Mesenchymal stem cell (in vitro differentiated cells and primary cell): Measurements from ENCODE around the gene ARHGAP9.

Experiments
- DNase-seq: peaks from one replicate; pipeline ENCODE4 v3.0.0-alpha.2; 2013
- H2AFZ ChIP-seq: one replicate; pipeline ENCODE4 v1.6.1; 2013; ENCODE audit warnings: low read depth, mild to moderate bottlenecking, control low read depth, inconsistent platforms, low read length, moderate library complexity
- H2AK5ac ChIP-seq: 2 replicates; pipeline ENCODE4 v1.6.1; 2013; ENCODE audit warnings: low read length, moderate library complexity, mild to moderate bottlenecking, inconsistent platforms; ENCODE audit not compliant: severe bottlenecking
- H2BK120ac ChIP-seq: one replicate; pipeline ENCODE4 v1.6.1; 2013; ENCODE audit warnings: low read depth, mild to moderate bottlenecking, inconsistent platforms, low read length, moderate library complexity
- H2BK12ac ChIP-seq, 2 experiments: one replicate each; pipeline ENCODE4 v1.6.1; 2013; ENCODE audit warnings: inconsistent platforms in 2 of 2, low read length in 2 of 2, mild to moderate bottlenecking in 2 of 2, moderate library complexity in 2 of 2, control low read depth in 1 of 2
- H2BK15ac ChIP-seq: one replicate; pipeline ENCODE4 v1.6.1; 2013; ENCODE audit warnings: mild to moderate bottlenecking, low read depth, inconsistent platforms; ENCODE audit not compliant: poor library complexity, severe bottlenecking
- H2BK5ac ChIP-seq: 2 replicates; pipeline ENCODE4 v1.6.1; 2013; ENCODE audit warnings: low read depth, mild to moderate bottlenecking, low read length, control low read depth, inconsistent platforms; ENCODE audit not compliant: poor library complexity, severe bottlenecking
- H3K14ac ChIP-seq, 2 experiments: one replicate each; pipeline ENCODE4 v1.6.1; 2013; ENCODE audit warnings: inconsistent platforms in 2 of 2, low read length in 2 of 2, control low read depth in 1 of 2, mild to moderate bottlenecking in 1 of 2, moderate library complexity in 1 of 2
- H3K18ac ChIP-seq, 2 experiments: one replicate each; pipeline ENCODE4 v1.6.1; 2013; ENCODE audit warnings: inconsistent platforms in 2 of 2, low read length in 2 of 2, control low read depth in 1 of 2, low read depth in 1 of 2, mild to moderate bottlenecking in 1 of 2
- H3K23ac ChIP-seq, 2 experiments: one replicate each; pipeline ENCODE4 v1.6.1; 2013; ENCODE audit warnings: inconsistent platforms in 2 of 2, low read length in 2 of 2, mild to moderate bottlenecking in 2 of 2, moderate library complexity in 2 of 2, control low read depth in 1 of 2
- H3K27ac ChIP-seq: 2 replicates; pipeline ENCODE4 v1.5.1; 2013; ENCODE audit warnings: mild to moderate bottlenecking, moderate library complexity, low read length, control low read depth, inconsistent platforms; ENCODE audit not compliant: poor library complexity, severe bottlenecking
- H3K27me3 ChIP-seq, 2 experiments: 2 replicates each; pipeline versions ENCODE4 v1.6.1 to v1.7.0; 2013; ENCODE audit warnings: low read length in 2 of 2, mild to moderate bottlenecking in 2 of 2, moderate library complexity in 2 of 2, control low read depth in 1 of 2, inconsistent platforms in 1 of 2; ENCODE audit not compliant: control insufficient read depth in 1 of 2, insufficient read depth in 1 of 2
- H3K36me3 ChIP-seq, 2 experiments: 2 replicates each; pipeline versions ENCODE4 v1.6.1 to v1.7.0; 2013; ENCODE audit warnings: low read length in 2 of 2, control low read depth in 1 of 2, inconsistent platforms in 1 of 2, low read depth in 1 of 2, mild to moderate bottlenecking in 1 of 2; ENCODE audit not compliant: insufficient read depth in 2 of 2, control insufficient read depth in 1 of 2
- H3K4ac ChIP-seq, 2 experiments: one replicate each; pipeline ENCODE4 v1.6.1; 2013; ENCODE audit warnings: inconsistent platforms in 2 of 2, low read length in 2 of 2, mild to moderate bottlenecking in 2 of 2, moderate library complexity in 2 of 2, control low read depth in 1 of 2, low read depth in 1 of 2
- H3K4me1 ChIP-seq: 2 replicates; pipeline ENCODE4 v1.6.1; 2013; ENCODE audit warnings: low read depth, low read length, control low read depth; ENCODE audit not compliant: control insufficient read depth, insufficient read depth
- H3K4me2 ChIP-seq: 2 replicates; pipeline ENCODE4 v1.6.1; 2013; ENCODE audit warnings: low read length, mild to moderate bottlenecking, inconsistent platforms; ENCODE audit not compliant: poor library complexity, severe bottlenecking
- H3K4me3 ChIP-seq, 2 experiments: 2 replicates each; pipeline versions ENCODE4 v1.5.1 to v1.7.0; 2013; ENCODE audit warnings: low read length in 2 of 2, mild to moderate bottlenecking in 2 of 2, control low read depth in 1 of 2, low read depth in 1 of 2; ENCODE audit not compliant: insufficient read depth in 1 of 2
- H3K79me1 ChIP-seq: replicated peaks from 2 replicates; pipeline ENCODE4 v1.6.1; 2013; ENCODE audit warnings: mild to moderate bottlenecking, control low read depth, low read length, inconsistent platforms; ENCODE audit not compliant: poor library complexity, severe bottlenecking
- H3K9ac ChIP-seq: 2 replicates; pipeline ENCODE4 v1.7.0; 2013; ENCODE audit warnings: mild to moderate bottlenecking, low read length, moderate library complexity
- H3K9me3 ChIP-seq: 2 replicates; pipeline ENCODE4 v1.7.0; 2013; ENCODE audit warnings: mild to moderate bottlenecking, low read length; ENCODE audit not compliant: control insufficient read depth
- H4K8ac ChIP-seq: one replicate; pipeline ENCODE4 v1.6.1; 2013; ENCODE audit warnings: inconsistent platforms, mild to moderate bottlenecking, low read length, moderate library complexity
- H4K91ac ChIP-seq: one replicate; pipeline ENCODE4 v1.6.1; 2013; ENCODE audit warnings: mild to moderate bottlenecking, low read length, inconsistent platforms
- WGBS: methylation state at CpG from one replicate; pipeline ENCODE4 v1.1.7; 2013; ENCODE audit warnings: mixed read lengths; 5-methylcytosine and 5-hydroxymethylcytosine counted together

ARHGAP9 gene

GRCh38 chr12:57451233-57451778, 28.4 kb downstream of the ARHGAP9 start:
- H3K27me3 ChIP-seq = peaks cover under 1 to 5% of the 10 kb centered on the region in 2 experiments
- H3K4ac ChIP-seq = no peak overlapping the region
- WGBS = 89% methylated on average over 5 of the region's 6 CpGs
- H3K14ac ChIP-seq = no peak overlapping the region
- no peak overlapping the region for H3K23ac ChIP-seq
- H3K36me3 ChIP-seq = no peaks in the 10 kb centered on the region
- H3K4me1 ChIP-seq = peaks cover 24% of the 10 kb centered on the region
- H3K18ac ChIP-seq = no peak overlapping the region
- H3K9me3 ChIP-seq = no peaks in the 10 kb centered on the region
- H4K8ac ChIP-seq = no peak overlapping the region
- H2BK5ac ChIP-seq = no peak overlapping the region
- H2BK15ac ChIP-seq = no peak overlapping the region
- no peak overlapping the region for H3K27ac ChIP-seq
- no peak overlapping the region for H3K4me3 ChIP-seq
- no peak overlapping the region for H2BK120ac ChIP-seq
- H3K9ac ChIP-seq = no peak overlapping the region
- H3K4me2 ChIP-seq = no peak overlapping the region
- peak overlapping the region in 1 of 2 experiments; percentile 3 for H2BK12ac ChIP-seq
- H4K91ac ChIP-seq = no peak overlapping the region
- no peaks in the 10 kb centered on the region for H3K79me1 ChIP-seq
- H2AK5ac ChIP-seq = no peak overlapping the region
- H2AFZ ChIP-seq = no peak overlapping the region
- no peak for DNase-seq

GRCh38 chr12:57450057-57450456, 29.6 kb downstream of the ARHGAP9 start:
- Histone ChIP-seq H3K9me3 (no peaks in the 10 kb centered on the region), H2BK120ac (no peak overlapping the region), H2AFZ (no peak overlapping the region), H3K4me3 (no peak overlapping the region), H2AK5ac (no peak overlapping the region), H3K23ac (no peak overlapping the region), H3K18ac (no peak overlapping the region), H3K4me1 (peaks cover 15% of the 10 kb centered on the region), H3K9ac (no peak overlapping the region), H3K14ac (no peak overlapping the region), H2BK12ac (no peak overlapping the region), H3K4ac (no peak overlapping the region), H3K4me2 (no peak overlapping the region), H3K36me3 (no peaks in the 10 kb centered on the region), H3K27ac (no peak overlapping the region), H4K91ac (no peak overlapping the region), H3K79me1 (no peaks in the 10 kb centered on the region), H3K27me3 (no peaks in the 10 kb centered on the region), H4K8ac (no peak overlapping the region), H2BK5ac (no peak overlapping the region), H2BK15ac (no peak overlapping the region)
- WGBS = 93% methylated on average over 3 of the region's 3 CpGs
- no peak for DNase-seq

- Histone ChIP-seq H4K91ac (no peak overlapping the region), H3K4ac (no peak overlapping the region), H2BK5ac (no peak overlapping the region), H4K8ac (no peak overlapping the region), H3K27me3 (no peaks in the 10 kb centered on the region), H3K27ac (no peak overlapping the region), H3K4me3 (no peak overlapping the region), H2AK5ac (no peak overlapping the region), H3K4me1 (peaks cover 8% of the 10 kb centered on the region), H2BK15ac (no peak overlapping the region), H3K79me1 (no peaks in the 10 kb centered on the region), H3K9ac (no peak overlapping the region), H3K18ac (no peak overlapping the region), H3K14ac (peak overlapping the region in 1 of 2 experiments; percentile 57), H3K4me2 (no peak overlapping the region), H2BK12ac (no peak overlapping the region), H3K9me3 (no peaks in the 10 kb centered on the region), H3K36me3 (no peaks in the 10 kb centered on the region), H2AFZ (no peak overlapping the region), H2BK120ac (no peak overlapping the region), H3K23ac (no peak overlapping the region)
- DNase-seq = no peak
- WGBS = 96% methylated on average over 7 of the region's 7 CpGs
Observed at GRCh38 chr12:57449375-57449774, 30.3 kb downstream of the ARHGAP9 start.

- Histone ChIP-seq H3K23ac (no peak overlapping the region), H4K8ac (no peak overlapping the region), H2AFZ (no peak overlapping the region), H2BK12ac (no peak overlapping the region), H2AK5ac (no peak overlapping the region), H2BK5ac (no peak overlapping the region), H3K27me3 (no peaks in the 10 kb centered on the region), H3K79me1 (no peaks in the 10 kb centered on the region), H3K18ac (no peak overlapping the region), H3K36me3 (no peaks in the 10 kb centered on the region), H2BK120ac (no peak overlapping the region), H3K4ac (no peak overlapping the region), H3K14ac (no peak overlapping the region), H4K91ac (no peak overlapping the region), H3K4me1 (peaks cover 8% of the 10 kb centered on the region), H3K27ac (no peak overlapping the region), H2BK15ac (no peak overlapping the region), H3K9ac (no peak overlapping the region), H3K4me3 (no peak overlapping the region), H3K4me2 (no peak overlapping the region), H3K9me3 (no peaks in the 10 kb centered on the region)
- DNase-seq = no peak
- 78% methylated on average over 1 of the region's 2 CpGs for WGBS
Observed at GRCh38 chr12:57448669-57449068, 31.0 kb downstream of the ARHGAP9 start.
